GM12874 (cell line): ENCODE data around the gene KCNK13.

Experiments
- CTCF ChIP-seq: IDR thresholded peaks from 2 replicates; pipeline ENCODE4 v1.5.1; 2011; ENCODE audit warnings: low read depth, mild to moderate bottlenecking, control low read depth, low read length, moderate library complexity; ENCODE audit not compliant: insufficient read depth

Gene KCNK13

GRCh38 chr14:90161129-90161528 lies 99.3 kb downstream of the KCNK13 start:
- TF ChIP-seq CTCF: no peak

- TF ChIP-seq CTCF: no peak
Observed at GRCh38 chr14:90168425-90169105, 106.8 kb downstream of the KCNK13 start.

GRCh38 chr14:90175631-90176030 lies 113.8 kb downstream of the KCNK13 start:
- no peak for TF ChIP-seq CTCF

GRCh38 chr14:90177539-90178189 lies 115.9 kb downstream of the KCNK13 start:
- no peak for TF ChIP-seq CTCF

- TF ChIP-seq CTCF: no peak
Observed at GRCh38 chr14:90179357-90179756, 117.6 kb downstream of the KCNK13 start.

- TF ChIP-seq CTCF: no peak
Observed at GRCh38 chr14:90179809-90180779, 118.3 kb downstream of the KCNK13 start.

GRCh38 chr14:90184094-90184493 lies 122.3 kb downstream of the KCNK13 start:
- no peak for TF ChIP-seq CTCF
